Activated T-cell treated with anti-CD3 and anti-CD28 coated beads, Interleukin-2, amount 50 U/mL, for 4 hours (primary cell): Measurements from ENCODE around the gene MFSD6. TPM values are rescaled to one million over a fixed set of nuclear protein-coding genes. Genes with fewer than 3 reads are reported as not detected.

Experiments
- ATAC-seq, 2 donors: fragments of 200-7000 bp; cut with Tn5 transposase; one replicate each; pipeline ENCODE4 v1.10.0; 2021
- DNase-seq: peaks from one replicate; pipeline ENCODE4 v3.0.0-alpha.2; 2020
- H3K27me3 Mint-ChIP-seq: one replicate; pipeline ENCODE4 v1.8.0; 2021; ENCODE audit warnings: low read depth, mixed read lengths
- H3K36me3 Mint-ChIP-seq: one replicate; pipeline ENCODE4 v1.8.0; 2022; ENCODE audit warnings: mixed read lengths; ENCODE audit not compliant: insufficient read depth
- H3K4me1 Mint-ChIP-seq: one replicate; pipeline ENCODE4 v1.8.0; 2021; ENCODE audit warnings: low read depth, mixed read lengths
- H3K4me3 Mint-ChIP-seq: one replicate; pipeline ENCODE4 v1.8.0; 2021; ENCODE audit warnings: mild to moderate bottlenecking, moderate library complexity, mixed read lengths
- H3K9me3 Mint-ChIP-seq: one replicate; pipeline ENCODE4 v1.8.0; 2021; ENCODE audit warnings: mixed read lengths
- total RNA-seq, 3 donors: library from RNA; stranded (reverse); gene quantifications; one replicate each; pipeline ENCODE4 v1.2.1, GENCODE V29; 2021

MFSD6 gene
- total RNA-seq, 3 donors from 2014 or later, result 38.2 to 42.1 (median 41.0) TPM

DNA sequence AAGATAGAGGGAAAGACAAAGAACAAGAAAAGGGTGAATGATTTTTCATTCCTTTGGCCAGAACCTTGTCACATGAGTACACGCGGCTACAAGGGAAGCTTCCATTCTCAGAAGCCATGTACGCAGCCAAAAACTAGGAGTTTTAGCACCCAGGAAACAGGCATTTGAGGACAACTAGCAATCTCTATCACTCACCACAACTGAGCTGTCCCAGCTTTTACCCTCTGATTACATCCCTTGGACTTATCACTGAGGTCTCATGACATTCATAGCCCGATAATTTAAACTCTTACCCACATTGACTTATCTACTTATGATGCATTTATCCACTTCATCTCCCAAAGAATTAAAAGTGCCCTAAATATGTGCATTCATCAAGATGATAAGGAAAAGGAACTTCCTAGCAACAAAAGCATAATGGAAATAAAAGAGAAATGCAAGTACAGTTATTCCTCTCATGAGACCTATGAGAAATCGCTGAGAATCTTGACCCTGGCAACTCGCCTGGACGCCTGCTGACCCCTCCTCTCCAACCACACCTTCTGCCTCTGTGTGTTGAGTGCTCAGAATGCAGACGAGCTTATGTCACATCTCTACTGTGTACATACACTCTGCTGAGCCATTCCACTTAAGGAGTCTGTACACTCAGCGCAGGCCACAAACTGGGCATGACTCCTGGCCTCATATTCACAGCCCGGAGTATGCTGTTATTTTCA, 28.7 kb upstream of the MFSD6 start:
- H3K36me3 Mint-ChIP-seq, result no peaks in the 10 kb centered on the region
- peaks cover 2% of the 10 kb centered on the region for H3K4me1 Mint-ChIP-seq
- H3K4me3 Mint-ChIP-seq, result no peak overlapping the region
- no peaks in the 10 kb centered on the region for H3K9me3 Mint-ChIP-seq
- no peak for DNase-seq
- no peaks in the 10 kb centered on the region for H3K27me3 Mint-ChIP-seq
- ATAC-seq, result no peak

- no peak for DNase-seq
- Mint-ChIP-seq H3K9me3 (no peaks in the 10 kb centered on the region), H3K4me3 (no peak overlapping the region), H3K36me3 (no peaks in the 10 kb centered on the region), H3K27me3 (no peaks in the 10 kb centered on the region), H3K4me1 (peaks cover 2% of the 10 kb centered on the region)
- ATAC-seq, result no peak
Observed at GRCh38 chr2:190380962-190381412, 27.2 kb upstream of the MFSD6 start.

GRCh38 chr2:190382851-190383250, 25.3 kb upstream of the MFSD6 start:
- Mint-ChIP-seq H3K4me1 (peaks cover 2% of the 10 kb centered on the region), H3K4me3 (no peak overlapping the region), H3K9me3 (no peaks in the 10 kb centered on the region), H3K36me3 (no peaks in the 10 kb centered on the region), H3K27me3 (no peaks in the 10 kb centered on the region)
- DNase-seq (peak; percentile 14), ATAC-seq (peak; percentile 71 to 73)

DNA sequence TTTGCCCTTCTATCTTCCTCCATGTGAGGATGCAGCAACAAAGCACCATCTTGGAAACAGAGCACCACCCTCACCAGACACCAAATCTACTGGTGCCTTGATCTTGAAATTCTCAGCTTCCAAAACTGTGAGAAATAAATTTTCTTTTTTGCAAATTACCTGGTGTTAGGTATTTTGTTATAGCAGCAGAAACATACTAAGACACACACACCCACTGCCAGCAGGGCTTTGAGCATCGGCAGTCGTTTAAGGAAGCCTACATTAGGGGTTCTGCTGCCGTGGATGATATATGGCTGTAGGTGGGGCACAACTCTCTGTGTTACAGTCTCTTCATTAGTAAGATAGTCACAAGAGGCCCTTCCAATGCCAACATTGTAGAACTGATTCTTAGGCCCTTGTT, 20.7 kb upstream of the MFSD6 start:
- H3K27me3 Mint-ChIP-seq, result peaks cover 5% of the 10 kb centered on the region
- H3K4me1 Mint-ChIP-seq, result peaks cover 2% of the 10 kb centered on the region
- H3K4me3 Mint-ChIP-seq, result no peak overlapping the region
- no peaks in the 10 kb centered on the region for H3K36me3 Mint-ChIP-seq
- no peak for ATAC-seq
- H3K9me3 Mint-ChIP-seq, result no peaks in the 10 kb centered on the region
- DNase-seq, result no peak

DNA sequence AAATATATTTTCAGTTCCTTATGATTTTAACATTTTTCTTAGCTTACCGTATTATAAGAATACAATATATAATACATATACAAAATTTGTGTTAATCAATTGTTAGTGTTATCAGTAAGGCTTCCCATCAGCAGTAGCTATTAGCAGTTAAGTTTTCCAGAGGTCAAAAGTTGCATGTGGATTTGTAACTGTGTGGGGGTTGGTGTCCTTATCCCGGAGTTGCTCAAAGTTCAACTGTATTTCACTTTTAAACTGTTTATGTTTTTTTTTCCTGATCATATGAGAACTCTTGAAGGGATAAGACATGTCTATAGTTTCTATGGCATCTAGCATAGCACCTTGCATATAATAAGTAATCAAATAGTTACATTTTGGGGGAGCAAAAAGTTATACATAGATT, 11.9 kb upstream of the MFSD6 start:
- ATAC-seq, result no peak
- Mint-ChIP-seq H3K4me1 (no peaks in the 10 kb centered on the region), H3K4me3 (no peak overlapping the region), H3K9me3 (no peaks in the 10 kb centered on the region), H3K36me3 (no peaks in the 10 kb centered on the region), H3K27me3 (peaks cover 5% of the 10 kb centered on the region)
- no peak for DNase-seq

GRCh38 chr2:190402986-190403603, 5.1 kb upstream of the MFSD6 start:
- no peaks in the 10 kb centered on the region for H3K27me3 Mint-ChIP-seq
- ATAC-seq (no peak), DNase-seq (no peak)
- H3K4me3 Mint-ChIP-seq, result no peak overlapping the region
- no peaks in the 10 kb centered on the region for H3K4me1 Mint-ChIP-seq
- no peaks in the 10 kb centered on the region for H3K36me3 Mint-ChIP-seq
- no peaks in the 10 kb centered on the region for H3K9me3 Mint-ChIP-seq

DNA sequence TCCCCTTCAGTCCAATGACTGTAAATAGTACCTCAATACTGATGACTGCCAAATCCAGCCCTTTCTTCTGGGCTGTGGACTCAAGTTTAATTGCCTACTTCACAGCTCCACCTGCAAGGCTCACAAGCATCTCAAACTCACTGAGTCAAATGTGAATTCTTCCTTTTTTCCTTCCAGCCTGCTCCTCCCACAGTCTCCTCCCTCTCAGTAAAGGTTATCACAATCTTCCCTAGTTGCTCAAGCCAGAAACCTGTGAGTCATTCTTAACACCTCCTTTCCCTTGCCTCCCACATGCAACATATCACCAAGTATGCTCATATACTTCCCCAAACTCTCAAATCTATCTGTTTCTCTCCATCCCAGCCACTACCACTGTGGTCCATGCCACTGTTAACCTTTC, 3.7 kb upstream of the MFSD6 start:
- no peaks in the 10 kb centered on the region for H3K9me3 Mint-ChIP-seq
- H3K4me3 Mint-ChIP-seq, result no peak overlapping the region
- H3K27me3 Mint-ChIP-seq, result no peaks in the 10 kb centered on the region
- H3K36me3 Mint-ChIP-seq, result no peaks in the 10 kb centered on the region
- DNase-seq (no peak), ATAC-seq (peak; percentile 40 to 46)
- peaks cover 6% of the 10 kb centered on the region for H3K4me1 Mint-ChIP-seq

GRCh38 chr2:190405070-190405469, 3.1 kb upstream of the MFSD6 start:
- Mint-ChIP-seq H3K4me3 (no peak overlapping the region), H3K36me3 (no peaks in the 10 kb centered on the region), H3K9me3 (no peaks in the 10 kb centered on the region), H3K27me3 (no peaks in the 10 kb centered on the region), H3K4me1 (peaks cover 12% of the 10 kb centered on the region)
- no peak for ATAC-seq
- no peak for DNase-seq

DNA sequence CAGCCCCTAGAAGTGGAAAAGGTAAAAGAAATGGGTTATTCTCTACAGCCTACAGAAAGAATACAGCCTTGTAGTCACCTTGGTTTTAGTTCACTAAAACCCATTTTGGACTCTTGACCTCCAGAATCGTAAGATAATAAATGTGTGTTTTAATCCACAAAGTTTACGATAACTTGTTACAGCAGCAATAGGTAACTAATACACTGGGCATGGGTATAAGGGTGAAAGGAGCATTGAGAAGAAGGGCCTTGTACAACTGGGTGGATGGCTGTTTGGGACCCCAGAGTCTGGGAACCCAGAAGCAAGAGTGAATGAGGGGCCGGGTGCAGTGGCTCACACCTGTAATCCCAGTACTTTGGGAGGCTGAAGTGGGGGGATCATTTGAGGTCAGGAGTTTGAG, 2.2 kb upstream of the MFSD6 start:
- no peak for ATAC-seq
- no peak for DNase-seq
- Mint-ChIP-seq H3K36me3 (no peaks in the 10 kb centered on the region), H3K4me1 (peaks cover 18% of the 10 kb centered on the region), H3K4me3 (no peak overlapping the region), H3K9me3 (no peaks in the 10 kb centered on the region), H3K27me3 (no peaks in the 10 kb centered on the region)

- H3K4me1 Mint-ChIP-seq, result peaks cover 25% of the 10 kb centered on the region
- peaks cover 1% of the 10 kb centered on the region for H3K36me3 Mint-ChIP-seq
- H3K27me3 Mint-ChIP-seq, result no peaks in the 10 kb centered on the region
- no peak for ATAC-seq
- H3K9me3 Mint-ChIP-seq, result no peaks in the 10 kb centered on the region
- no peak for DNase-seq
- no peak overlapping the region for H3K4me3 Mint-ChIP-seq
Observed at GRCh38 chr2:190406805-190407204, 1.4 kb upstream of the MFSD6 start.

DNA sequence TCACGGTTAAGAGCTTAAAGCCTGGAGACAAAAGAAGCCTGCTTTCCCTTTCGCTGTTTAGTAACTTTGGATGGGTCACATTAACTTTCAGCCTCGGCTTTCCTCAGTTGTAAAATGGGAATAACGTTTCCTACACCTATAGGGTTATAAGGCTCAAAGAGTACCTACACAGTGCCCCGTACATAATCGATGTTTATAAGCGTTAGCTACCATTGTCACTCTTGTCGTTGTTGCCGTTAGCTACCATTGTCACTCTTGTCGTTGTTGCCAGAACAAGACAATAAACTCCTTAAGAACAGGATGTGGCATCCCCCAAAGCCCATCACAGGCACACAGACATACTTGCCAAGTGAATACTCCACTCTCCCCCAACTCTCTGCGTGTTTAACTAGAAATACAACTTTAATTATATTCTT, 901 bp upstream of the MFSD6 start:
- H3K9me3 Mint-ChIP-seq, result no peaks in the 10 kb centered on the region
- ATAC-seq (peak; percentile 0 to 3), DNase-seq (no peak)
- H3K36me3 Mint-ChIP-seq, result peaks cover 3% of the 10 kb centered on the region
- no peaks in the 10 kb centered on the region for H3K27me3 Mint-ChIP-seq
- peaks cover 28% of the 10 kb centered on the region for H3K4me1 Mint-ChIP-seq
- peak overlapping the region; percentile 81 for H3K4me3 Mint-ChIP-seq

DNA sequence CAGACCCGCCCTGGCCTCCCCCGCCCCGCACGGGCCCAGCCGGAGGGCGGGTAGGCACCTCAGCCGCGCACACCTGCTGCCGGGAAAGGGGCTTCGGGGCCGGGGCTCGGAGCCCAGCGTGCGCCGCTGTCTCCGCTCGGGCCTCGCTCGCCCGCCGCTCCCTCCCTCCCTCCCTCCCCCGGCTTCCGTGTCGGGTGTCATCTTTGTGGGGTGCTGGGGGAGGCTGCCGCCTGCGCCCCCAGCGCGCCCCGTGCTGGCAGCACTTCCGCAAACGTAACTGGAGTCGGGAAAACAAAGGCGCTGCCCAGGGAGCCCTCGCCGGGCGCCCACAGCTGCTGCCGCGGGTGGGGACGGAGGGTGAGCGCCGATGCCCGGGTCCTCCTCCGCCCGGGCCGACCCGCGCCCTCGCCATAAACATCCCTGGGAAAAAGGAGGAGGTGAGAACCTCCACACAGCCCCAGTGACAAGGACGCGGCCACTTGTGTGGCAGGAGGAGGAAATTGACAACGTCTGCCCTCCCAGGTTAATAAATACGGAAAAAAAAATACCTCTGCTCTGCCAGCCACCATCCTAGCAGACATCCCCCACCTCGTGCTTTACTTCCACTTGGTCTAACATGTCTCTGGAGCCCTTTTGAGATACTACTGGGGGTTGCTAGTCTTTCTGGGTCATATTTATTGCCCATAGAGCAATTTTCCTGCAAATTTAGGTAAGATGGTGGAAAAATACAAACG, 550 bp downstream of the MFSD6 start:
- Mint-ChIP-seq H3K9me3 (no peaks in the 10 kb centered on the region), H3K27me3 (no peaks in the 10 kb centered on the region), H3K36me3 (peaks cover 8% of the 10 kb centered on the region), H3K4me1 (peaks cover 42% of the 10 kb centered on the region), H3K4me3 (peak overlapping the region; percentile 88)
- ATAC-seq (peak; percentile 64 to 66), DNase-seq (peak; percentile 76)

DNA sequence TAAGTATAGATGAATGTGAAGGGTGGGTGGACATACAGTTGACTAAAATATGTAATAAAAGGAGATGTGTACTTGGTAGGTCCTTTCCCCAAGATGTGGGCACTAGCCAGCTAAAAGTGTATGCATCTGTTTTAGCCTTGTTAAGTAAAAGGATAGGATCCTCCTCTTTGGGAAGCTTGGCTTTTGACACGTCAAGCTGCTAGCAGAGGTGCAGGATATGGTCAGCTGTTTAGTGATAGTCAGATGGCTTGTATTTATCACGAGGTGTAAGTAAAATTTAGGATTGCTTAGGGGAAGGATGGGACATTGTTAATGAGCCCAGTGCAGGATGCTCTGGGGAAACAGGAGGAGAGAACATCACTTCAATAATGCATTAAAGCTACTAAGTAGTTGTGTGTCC, 1.5 kb downstream of the MFSD6 start:
- peak overlapping the region; percentile 88 for H3K4me3 Mint-ChIP-seq
- H3K27me3 Mint-ChIP-seq, result no peaks in the 10 kb centered on the region
- DNase-seq (no peak), ATAC-seq (no peak)
- H3K9me3 Mint-ChIP-seq, result no peaks in the 10 kb centered on the region
- H3K36me3 Mint-ChIP-seq, result peaks cover 8% of the 10 kb centered on the region
- H3K4me1 Mint-ChIP-seq, result peaks cover 46% of the 10 kb centered on the region

DNA sequence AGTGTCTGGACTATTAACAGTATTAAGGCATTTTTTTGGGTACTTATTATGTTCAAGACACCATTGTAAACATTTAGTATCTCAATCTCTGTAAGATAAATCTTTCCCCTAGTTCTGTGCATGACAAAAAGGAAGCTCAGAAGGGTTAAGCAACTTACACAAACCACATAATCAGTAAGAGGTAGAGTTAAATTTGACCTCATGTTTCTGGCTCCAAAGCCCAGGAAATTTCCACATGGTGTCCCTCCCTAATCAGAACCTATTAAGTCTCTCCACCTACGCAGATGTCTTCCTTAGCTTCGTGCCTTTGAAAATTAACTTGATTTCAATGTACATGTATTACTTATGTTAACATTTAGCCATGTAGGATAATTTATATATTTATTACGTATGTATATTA, 2.0 kb downstream of the MFSD6 start:
- DNase-seq (no peak), ATAC-seq (no peak)
- no peaks in the 10 kb centered on the region for H3K27me3 Mint-ChIP-seq
- H3K4me3 Mint-ChIP-seq, result peak overlapping the region; percentile 88
- H3K36me3 Mint-ChIP-seq, result peaks cover 8% of the 10 kb centered on the region
- H3K4me1 Mint-ChIP-seq, result peaks cover 46% of the 10 kb centered on the region
- H3K9me3 Mint-ChIP-seq, result no peaks in the 10 kb centered on the region

DNA sequence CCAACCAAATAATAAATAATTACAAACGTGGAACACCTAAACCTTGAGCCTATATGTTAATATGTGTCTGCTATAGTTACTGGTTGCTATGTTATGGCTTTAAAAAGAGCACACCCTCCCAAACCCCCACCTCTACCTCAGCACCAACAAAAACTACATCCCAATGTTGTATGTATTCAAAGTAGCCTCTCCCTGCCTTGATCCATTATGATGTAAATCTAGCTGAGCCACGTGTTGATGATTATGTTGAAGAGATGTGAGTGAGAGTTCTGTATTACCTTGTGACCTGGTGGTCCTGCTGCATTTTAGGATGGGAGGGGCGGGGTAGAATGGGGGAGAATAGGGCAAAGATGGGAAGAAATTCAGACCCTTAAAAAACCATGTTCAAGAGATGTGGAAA, 4.8 kb downstream of the MFSD6 start:
- peaks cover 70% of the 10 kb centered on the region for H3K4me1 Mint-ChIP-seq
- DNase-seq (no peak), ATAC-seq (no peak)
- no peak overlapping the region for H3K4me3 Mint-ChIP-seq
- peaks cover 15% of the 10 kb centered on the region for H3K36me3 Mint-ChIP-seq
- no peaks in the 10 kb centered on the region for H3K9me3 Mint-ChIP-seq
- no peaks in the 10 kb centered on the region for H3K27me3 Mint-ChIP-seq
